GM12892 (cell line): ENCODE measurements around the gene SS18L1.

ENCODE experiments used
- POLR2A ChIP-seq: IDR thresholded peaks from 2 replicates; pipeline ENCODE4 v1.6.1; 2011; ENCODE audit warnings: low read depth, low read length, control low read depth
- POLR2AphosphoS5 ChIP-seq: IDR thresholded peaks from 2 replicates; pipeline ENCODE4 v1.6.1; 2011; ENCODE audit warnings: low read depth, low read length, control low read depth

- TF ChIP-seq POLR2A (no peak), POLR2AphosphoS5 (no peak)
These were observed 55.4 kb downstream of the SS18L1 start for GRCh38 chr20:62198931-62199330.
